Bronchial epithelial cell (primary cell): Measurements from ENCODE around the gene NR1H4. TPM values are rescaled to one million over a fixed set of nuclear protein-coding genes. Genes with fewer than 3 reads are reported as not detected.

ENCODE experiments used
- DNase-seq: peaks from one replicate; pipeline ENCODE4 v3.0.0-alpha.2; 2010; ENCODE audit warnings: low read depth
- FAIRE-seq: peaks from 2 replicates; lab custom pipeline; 2011; peaks lifted over from hg19 to GRCh38; lab: Jason Lieb, UNC
- H3K27me3 ChIP-seq: 2 replicates; pipeline ENCODE4 v1.5.1; 2011; ENCODE audit warnings: low read length; ENCODE audit not compliant: control insufficient read depth, insufficient read depth
- H3K36me3 ChIP-seq: 2 replicates; pipeline ENCODE4 v1.5.1; 2011; ENCODE audit warnings: low read length; ENCODE audit not compliant: control insufficient read depth, insufficient read depth
- H3K4me3 ChIP-seq: 2 replicates; pipeline ENCODE4 v1.5.1; 2011; ENCODE audit warnings: mild to moderate bottlenecking, low read depth, low read length, control low read depth
- CTCF ChIP-seq: IDR thresholded peaks from 2 replicates; pipeline ENCODE4 v1.5.1; 2011; ENCODE audit warnings: mild to moderate bottlenecking, moderate library complexity, low read length, control low read depth, inconsistent platforms; ENCODE audit not compliant: insufficient read depth, severe bottlenecking
- total RNA-seq: library from RNA; depleted of rRNA; stranded (reverse); fragments of >200 nt; gene quantifications from 2 replicates; pipeline ENCODE4 v1.2.1, GENCODE V29; 2014

The NR1H4 gene
- total RNA-seq, 1 donor from 2014 or later, result not detected

- FAIRE-seq (no peak), DNase-seq (no peak)
- no peak for TF ChIP-seq CTCF
- H3K36me3 ChIP-seq, result no peaks in the 10 kb centered on the region
- no peaks in the 10 kb centered on the region for H3K27me3 ChIP-seq
- no peak overlapping the region for H3K4me3 ChIP-seq
Measured at GRCh38 chr12:100608776-100609175, 135.1 kb downstream of the NR1H4 start.

- no peaks in the 10 kb centered on the region for H3K27me3 ChIP-seq
- DNase-seq, result no peak
- H3K4me3 ChIP-seq, result no peak overlapping the region
- no peaks in the 10 kb centered on the region for H3K36me3 ChIP-seq
- TF ChIP-seq CTCF, result no peak
- FAIRE-seq, result no peak
Measured at GRCh38 chr12:100610666-100611430, 137.2 kb downstream of the NR1H4 start.

GRCh38 chr12:100612606-100613005 is 138.9 kb downstream of the NR1H4 start:
- Histone ChIP-seq H3K27me3 (no peaks in the 10 kb centered on the region), H3K36me3 (no peaks in the 10 kb centered on the region), H3K4me3 (no peak overlapping the region)
- FAIRE-seq (no peak), DNase-seq (no peak)
- no peak for TF ChIP-seq CTCF

Other genes with a start within 250 kb of the NR1H4 start
- gene DEPDC4, start 206.8 kb upstream of the NR1H4 start, total RNA-seq, result 1.8 and 2.1 TPM in 2 replicates
- 29.5 and 49.7 TPM in 2 replicates for gene SCYL2, start 206.7 kb upstream of the NR1H4 start, total RNA-seq
- not detected in 2 replicates for gene SLC17A8, start 116.8 kb upstream of the NR1H4 start, total RNA-seq
- gene GAS2L3, start 99.8 kb downstream of the NR1H4 start, total RNA-seq, result 0.53 and 1.0 TPM in 2 replicates